CD8-positive, alpha-beta memory T cell (primary cell): ENCODE results near the gene AP1S3. TPM values are rescaled to one million over a fixed set of nuclear protein-coding genes. Genes with fewer than 3 reads are reported as not detected.

Source experiments
- CTCF ChIA-PET: fragments of 350-600 bp; sonication (Branson Sonifier 250); formaldehyde crosslinking; loops from one replicate; lab custom pipeline; 2021; ENCODE audit warnings: antibody characterized with exemption; lab: Charles Lee
- POLR2A ChIA-PET: fragments of 350-600 bp; sonication (Branson Sonifier 250); formaldehyde crosslinking; loops from one replicate; lab custom pipeline; 2021; ENCODE audit warnings: antibody characterized with exemption; lab: Charles Lee
- DNase-seq, 5 donors: peaks; one replicate each; pipeline versions ENCODE4 v3.0.0 to v3.0.0-alpha.2; 2020 to 2022; ENCODE audit warnings: mixed read lengths in 1 of 5
- H3K27ac ChIP-seq: one replicate; pipeline ENCODE4 v1.7.0; 2013; ENCODE audit warnings: low read depth, mild to moderate bottlenecking, low read length, moderate library complexity
- H3K27me3 ChIP-seq: 2 replicates; pipeline ENCODE4 v1.7.0; 2013; ENCODE audit warnings: low read length, mild to moderate bottlenecking; ENCODE audit not compliant: insufficient read depth, poor library complexity, severe bottlenecking
- H3K36me3 ChIP-seq: 2 replicates; pipeline ENCODE4 v1.7.0; 2013; ENCODE audit warnings: mild to moderate bottlenecking, low read length, moderate library complexity; ENCODE audit not compliant: insufficient read depth
- H3K4me1 ChIP-seq: 2 replicates; pipeline ENCODE4 v1.7.0; 2013; ENCODE audit warnings: mild to moderate bottlenecking, low read length, moderate library complexity; ENCODE audit not compliant: insufficient read depth
- H3K4me3 ChIP-seq: 2 replicates; pipeline ENCODE4 v1.7.0; 2013; ENCODE audit warnings: mild to moderate bottlenecking, low read length
- H3K9me3 ChIP-seq: 2 replicates; pipeline ENCODE4 v1.7.0; 2013; ENCODE audit warnings: mild to moderate bottlenecking, low read length
- H3K27ac Mint-ChIP-seq, 8 donors: one replicate each; pipeline ENCODE4 v1.8.0; 2020 to 2021; ENCODE audit warnings: mixed read lengths in 8 of 8, mild to moderate bottlenecking in 6 of 8, inconsistent platforms in 3 of 8, moderate library complexity in 3 of 8
- H3K27me3 Mint-ChIP-seq, 2 donors: one replicate each; pipeline ENCODE4 v1.8.0; 2020 to 2021; ENCODE audit warnings: mixed read lengths in 2 of 2, mild to moderate bottlenecking in 1 of 2, moderate library complexity in 1 of 2
- H3K36me3 Mint-ChIP-seq, 3 donors: one replicate each; pipeline ENCODE4 v1.8.0; 2020 to 2021; ENCODE audit warnings: mixed read lengths in 3 of 3, inconsistent platforms in 1 of 3, mild to moderate bottlenecking in 1 of 3
- H3K4me1 Mint-ChIP-seq, 3 donors: one replicate each; pipeline ENCODE4 v1.8.0; 2020 to 2021; ENCODE audit warnings: mixed read lengths in 3 of 3, inconsistent platforms in 1 of 3, mild to moderate bottlenecking in 1 of 3
- H3K4me3 Mint-ChIP-seq, 7 donors: one replicate each; pipeline ENCODE4 v1.8.0; 2020 to 2021; ENCODE audit warnings: mixed read lengths in 7 of 7, mild to moderate bottlenecking in 6 of 7, moderate library complexity in 4 of 7, inconsistent platforms in 2 of 7
- H3K9me3 Mint-ChIP-seq, 5 donors: one replicate each; pipeline ENCODE4 v1.8.0; 2020 to 2022; ENCODE audit warnings: mixed read lengths in 5 of 5, mild to moderate bottlenecking in 3 of 5, moderate library complexity in 2 of 5, inconsistent platforms in 1 of 5
- polyA plus RNA-seq: library from polyadenylated mRNA; unstranded; fragments of 300-500 nt; fragmentation: Illumina TruSeq; gene quantifications from one replicate; pipeline ENCODE4 v1.2.3, GENCODE V29; 2021
- total RNA-seq, 2 experiments: library from RNA; stranded (reverse); gene quantifications; one replicate each; pipeline ENCODE4 v1.2.3, GENCODE V29; 2021

AP1S3 gene
- total and polyA plus RNA-seq, 3 experiments from 2014 or later, result 3.9 to 16.9 (median 15.4) TPM

GRCh38 chr2:223725494-223725893, 111.9 kb downstream of the AP1S3 start:
- no peaks in the 10 kb centered on the region for H3K9me3 ChIP-seq
- no peaks in the 10 kb centered on the region for H3K36me3 ChIP-seq
- no peak for DNase-seq
- H3K27me3 Mint-ChIP-seq, result peaks cover 7 to 16% of the 10 kb centered on the region in 2 donors
- no peak overlapping the region for H3K4me3 Mint-ChIP-seq
- ChIA-PET POLR2A (no interaction called here), CTCF (interaction anchor here (1.9 kb wide), 1 partner anchor 36 kb away, joined by 5 read pairs; no protein-coding TSS in a partner anchor)
- no peaks in the 10 kb centered on the region for H3K9me3 Mint-ChIP-seq
- peaks cover 0 to 2% (median 0%) of the 10 kb centered on the region in 3 donors for H3K36me3 Mint-ChIP-seq
- no peak overlapping the region for H3K27ac ChIP-seq
- no peak overlapping the region for H3K4me3 ChIP-seq
- H3K27ac Mint-ChIP-seq, result no peak overlapping the region
- H3K4me1 Mint-ChIP-seq, result peaks cover 0 to 5% (median 0%) of the 10 kb centered on the region in 3 donors
- H3K27me3 ChIP-seq, result no peaks in the 10 kb centered on the region
- H3K4me1 ChIP-seq, result no peaks in the 10 kb centered on the region

- Histone ChIP-seq H3K27me3 (no peaks in the 10 kb centered on the region), H3K4me1 (no peaks in the 10 kb centered on the region), H3K9me3 (no peaks in the 10 kb centered on the region), H3K36me3 (no peaks in the 10 kb centered on the region), H3K27ac (no peak overlapping the region), H3K4me3 (no peak overlapping the region)
- Mint-ChIP-seq H3K36me3 (peaks cover 0 to 2% (median 0%) of the 10 kb centered on the region in 3 donors), H3K9me3 (peaks cover 0 to under 1% (median 0%) of the 10 kb centered on the region in 5 donors), H3K27me3 (peaks cover 7 to 16% of the 10 kb centered on the region in 2 donors), H3K4me3 (no peak overlapping the region), H3K4me1 (peaks cover 0 to 5% (median 0%) of the 10 kb centered on the region in 3 donors), H3K27ac (peak overlapping the region in 1 of 8 donors; percentile 4)
- no peak for DNase-seq
- ChIA-PET CTCF (interaction anchor here (1.9 kb wide), 1 partner anchor 36 kb away, joined by 5 read pairs; no protein-coding TSS in a partner anchor), POLR2A (no interaction called here)
Measured at GRCh38 chr2:223724861-223725260, 112.5 kb downstream of the AP1S3 start.

DNA sequence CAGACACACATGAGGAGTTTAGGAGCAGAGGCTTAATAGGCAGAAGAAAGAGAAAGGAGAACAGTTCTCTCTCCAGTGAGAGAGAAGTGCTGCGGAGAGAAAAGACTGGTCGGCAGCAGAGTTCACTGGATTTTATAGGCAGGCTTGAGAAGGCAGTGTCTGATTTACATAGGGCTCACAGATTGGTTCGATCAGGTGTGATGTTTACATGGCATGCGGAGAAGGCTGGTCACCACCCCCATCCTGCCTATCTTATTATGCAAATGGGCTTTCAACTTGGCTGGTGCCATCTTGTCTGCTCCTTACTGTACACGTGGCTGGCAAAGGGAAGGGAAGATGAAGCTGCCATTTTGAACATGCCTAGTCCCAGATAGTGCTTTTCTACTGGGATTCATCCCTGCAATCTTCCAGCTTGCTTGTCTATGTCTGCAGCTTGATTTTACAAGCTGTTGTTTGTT, 113.4 kb downstream of the AP1S3 start:
- no peak overlapping the region for H3K4me3 ChIP-seq
- POLR2A ChIA-PET, result no interaction called here
- no peaks in the 10 kb centered on the region for H3K36me3 ChIP-seq
- CTCF ChIA-PET, result interaction anchor here (1.9 kb wide), 1 partner anchor 37 kb away, joined by 5 read pairs; no protein-coding TSS in a partner anchor
- H3K4me1 ChIP-seq, result no peaks in the 10 kb centered on the region
- Mint-ChIP-seq H3K27me3 (peaks cover 7 to 16% of the 10 kb centered on the region in 2 donors), H3K27ac (no peak overlapping the region), H3K9me3 (peaks cover 2 to 3% (median 3%) of the 10 kb centered on the region in 5 donors), H3K4me3 (no peak overlapping the region), H3K36me3 (peaks cover 0 to 4% (median 2%) of the 10 kb centered on the region in 3 donors), H3K4me1 (peaks cover 0 to 5% (median 0%) of the 10 kb centered on the region in 3 donors)
- H3K27ac ChIP-seq, result no peak overlapping the region
- DNase-seq, result no peak
- H3K9me3 ChIP-seq, result no peaks in the 10 kb centered on the region
- H3K27me3 ChIP-seq, result no peaks in the 10 kb centered on the region

DNA sequence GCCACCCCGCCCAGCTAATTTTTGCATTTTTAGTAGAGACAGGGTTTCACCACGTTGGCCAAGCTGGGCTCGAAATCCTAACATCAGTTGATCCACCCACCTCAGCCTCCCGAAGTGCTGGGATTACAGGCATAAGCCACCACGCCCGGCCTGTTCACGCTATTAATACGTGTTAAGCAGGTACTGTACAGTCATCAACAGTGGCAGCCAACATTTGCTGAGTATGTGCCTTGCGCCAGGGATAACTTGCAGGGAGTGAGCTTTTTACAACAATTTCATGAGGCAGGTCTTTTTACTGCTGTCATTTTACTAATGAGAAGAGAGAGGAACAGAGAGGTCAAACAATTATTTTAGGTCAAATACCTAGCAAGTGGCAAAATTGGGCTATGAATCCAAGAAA, 115.2 kb downstream of the AP1S3 start:
- ChIA-PET CTCF (no interaction called here), POLR2A (no interaction called here)
- no peaks in the 10 kb centered on the region for H3K4me1 ChIP-seq
- Mint-ChIP-seq H3K27me3 (peaks cover 4 to 16% of the 10 kb centered on the region in 2 donors), H3K4me3 (no peak overlapping the region), H3K4me1 (no peaks in the 10 kb centered on the region), H3K27ac (no peak overlapping the region), H3K36me3 (peaks cover 0 to 17% (median 2%) of the 10 kb centered on the region in 3 donors), H3K9me3 (peaks cover 3 to 14% (median 10%) of the 10 kb centered on the region in 5 donors)
- no peaks in the 10 kb centered on the region for H3K9me3 ChIP-seq
- no peak overlapping the region for H3K27ac ChIP-seq
- no peaks in the 10 kb centered on the region for H3K27me3 ChIP-seq
- DNase-seq, result no peak
- H3K4me3 ChIP-seq, result no peak overlapping the region
- H3K36me3 ChIP-seq, result no peaks in the 10 kb centered on the region

- no peak overlapping the region for H3K4me3 Mint-ChIP-seq
- no peaks in the 10 kb centered on the region for H3K4me1 ChIP-seq
- CTCF ChIA-PET, result no interaction called here
- H3K9me3 Mint-ChIP-seq, result peaks cover 6 to 19% (median 11%) of the 10 kb centered on the region in 5 donors
- no peaks in the 10 kb centered on the region for H3K27me3 ChIP-seq
- POLR2A ChIA-PET, result no interaction called here
- H3K4me1 Mint-ChIP-seq, result no peaks in the 10 kb centered on the region
- H3K9me3 ChIP-seq, result no peaks in the 10 kb centered on the region
- DNase-seq, result no peak
- no peak overlapping the region for H3K4me3 ChIP-seq
- H3K27ac Mint-ChIP-seq, result no peak overlapping the region
- no peaks in the 10 kb centered on the region for H3K36me3 ChIP-seq
- H3K36me3 Mint-ChIP-seq, result peaks cover 0 to 17% (median 2%) of the 10 kb centered on the region in 3 donors
- no peak overlapping the region for H3K27ac ChIP-seq
- H3K27me3 Mint-ChIP-seq, result peaks cover 4 to 16% of the 10 kb centered on the region in 2 donors
Measured at GRCh38 chr2:223721746-223722145, 115.6 kb downstream of the AP1S3 start.

DNA sequence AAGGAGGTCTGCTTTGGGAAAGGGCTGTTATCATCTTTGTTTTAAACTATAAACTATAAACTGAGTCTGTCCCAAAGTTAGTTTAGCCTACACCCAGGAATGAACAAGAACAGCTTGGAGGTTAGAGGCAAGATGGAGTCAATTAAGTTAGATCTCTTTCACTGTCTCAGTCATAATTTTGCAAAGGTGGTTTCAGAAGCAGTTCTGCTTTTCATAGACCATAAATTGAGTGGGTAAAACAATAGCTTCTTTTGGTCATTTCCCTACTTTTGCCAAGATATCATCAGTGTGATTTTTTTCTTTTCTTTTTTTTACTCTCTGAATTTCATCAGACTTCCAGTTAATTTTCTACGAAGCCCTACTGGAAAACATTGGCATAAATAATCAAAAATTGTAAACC, 117.0 kb downstream of the AP1S3 start:
- Histone ChIP-seq H3K9me3 (no peaks in the 10 kb centered on the region), H3K27ac (no peak overlapping the region), H3K27me3 (no peaks in the 10 kb centered on the region), H3K4me1 (no peaks in the 10 kb centered on the region), H3K4me3 (no peak overlapping the region), H3K36me3 (no peaks in the 10 kb centered on the region)
- no peaks in the 10 kb centered on the region for H3K4me1 Mint-ChIP-seq
- peaks cover 3 to 16% of the 10 kb centered on the region in 2 donors for H3K27me3 Mint-ChIP-seq
- no peak overlapping the region for H3K27ac Mint-ChIP-seq
- H3K36me3 Mint-ChIP-seq, result peaks cover 0 to 17% (median 2%) of the 10 kb centered on the region in 3 donors
- no peak for DNase-seq
- POLR2A ChIA-PET, result no interaction called here
- CTCF ChIA-PET, result no interaction called here
- H3K4me3 Mint-ChIP-seq, result no peak overlapping the region
- H3K9me3 Mint-ChIP-seq, result peaks cover 8 to 21% (median 15%) of the 10 kb centered on the region in 5 donors

- Mint-ChIP-seq H3K4me1 (no peaks in the 10 kb centered on the region), H3K27me3 (peaks cover 2 to 4% of the 10 kb centered on the region in 2 donors), H3K4me3 (no peak overlapping the region), H3K9me3 (peaks cover 0 to 11% (median 6%) of the 10 kb centered on the region in 5 donors), H3K36me3 (peaks cover 0 to 6% (median 0%) of the 10 kb centered on the region in 3 donors), H3K27ac (no peak overlapping the region)
- no peaks in the 10 kb centered on the region for H3K4me1 ChIP-seq
- ChIA-PET POLR2A (no interaction called here), CTCF (no interaction called here)
- no peak overlapping the region for H3K27ac ChIP-seq
- no peaks in the 10 kb centered on the region for H3K27me3 ChIP-seq
- no peaks in the 10 kb centered on the region for H3K9me3 ChIP-seq
- no peak overlapping the region for H3K4me3 ChIP-seq
- no peak for DNase-seq
- H3K36me3 ChIP-seq, result no peaks in the 10 kb centered on the region
Measured at GRCh38 chr2:223712642-223713041, 124.7 kb downstream of the AP1S3 start.

DNA sequence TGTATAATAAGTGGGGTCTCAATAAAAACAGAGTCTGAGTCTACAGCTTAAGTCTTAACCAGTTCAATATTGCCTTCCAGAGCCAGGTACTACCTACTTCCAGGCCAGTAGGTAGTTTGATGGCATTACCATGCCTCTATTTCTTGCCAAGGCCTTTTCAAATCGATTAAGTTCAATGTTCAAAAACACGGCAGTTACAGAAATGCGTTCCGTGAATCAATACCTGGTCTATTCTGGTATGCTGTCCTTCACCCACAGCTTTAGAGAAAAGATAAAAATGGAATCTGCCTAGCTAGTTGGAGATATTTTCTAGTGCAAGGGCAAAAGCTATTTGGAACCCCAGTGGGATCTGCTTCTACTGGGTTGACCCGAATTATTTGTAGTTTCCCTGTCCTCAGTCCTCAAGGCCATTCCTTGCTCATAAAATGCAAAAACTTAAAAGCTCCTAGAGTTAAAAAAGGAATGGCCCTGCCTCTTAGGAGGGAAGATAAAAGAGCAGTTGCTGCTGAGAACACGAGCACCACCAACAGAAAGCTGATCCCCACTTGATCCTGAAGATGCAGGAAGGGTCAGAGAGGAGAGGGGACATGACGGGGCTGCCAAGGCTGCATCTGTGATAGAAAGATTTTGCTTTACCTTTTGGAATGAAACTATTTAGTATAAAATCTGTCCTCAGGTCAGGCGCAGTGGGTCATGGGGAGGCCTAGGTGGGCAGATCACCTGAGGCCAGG, 125.6 kb downstream of the AP1S3 start:
- Histone ChIP-seq H3K9me3 (no peaks in the 10 kb centered on the region), H3K4me1 (no peaks in the 10 kb centered on the region), H3K27me3 (no peaks in the 10 kb centered on the region), H3K4me3 (no peak overlapping the region), H3K27ac (no peak overlapping the region), H3K36me3 (no peaks in the 10 kb centered on the region)
- peaks cover 0 to 4% (median 3%) of the 10 kb centered on the region in 5 donors for H3K9me3 Mint-ChIP-seq
- peaks cover 0 to 5% (median 0%) of the 10 kb centered on the region in 3 donors for H3K36me3 Mint-ChIP-seq
- ChIA-PET POLR2A (no interaction called here), CTCF (no interaction called here)
- no peak overlapping the region for H3K27ac Mint-ChIP-seq
- no peak for DNase-seq
- no peak overlapping the region for H3K4me3 Mint-ChIP-seq
- peaks cover 2 to 6% of the 10 kb centered on the region in 2 donors for H3K27me3 Mint-ChIP-seq
- no peaks in the 10 kb centered on the region for H3K4me1 Mint-ChIP-seq
